Stimulated activated naive B cell treated with anti-CD40 and anti-IgM and Interleukin-4, amounts not matched to agents 10 μg/mL and 1 μg/mL and 100 μg/mL, for 72 hours (primary cell): ENCODE measurements around the gene XAGE1A.
"Not testable (repeated sequence)": the region's sequence is repeated elsewhere in the genome, so short reads cannot be mapped to it uniquely, and the experiment has no call there.

ENCODE experiments used
- ATAC-seq, 2 donors: fragments of 150-1000 bp; cut with Tn5 transposase; replicated peaks; 2 replicates each; pipeline ENCODE4 v1.10.0; 2021; ENCODE audit warnings: moderate library complexity in 1 of 2
- DNase-seq: peaks from one replicate; pipeline ENCODE4 v3.0.0; 2021
- H3K27ac Mint-ChIP-seq: one replicate; pipeline ENCODE4 v1.8.0; 2022; ENCODE audit warnings: mild to moderate bottlenecking, mixed read lengths
- H3K27me3 Mint-ChIP-seq, 2 donors: one replicate each; pipeline ENCODE4 v1.8.0; 2022; ENCODE audit warnings: mixed read lengths in 2 of 2
- H3K36me3 Mint-ChIP-seq, 2 donors: one replicate each; pipeline ENCODE4 v1.8.0; 2022; ENCODE audit warnings: mixed read lengths in 2 of 2, mild to moderate bottlenecking in 1 of 2
- H3K4me1 Mint-ChIP-seq, 2 donors: one replicate each; pipeline ENCODE4 v1.8.0; 2022; ENCODE audit warnings: mixed read lengths in 2 of 2, mild to moderate bottlenecking in 1 of 2
- H3K4me3 Mint-ChIP-seq, 2 donors: one replicate each; pipeline ENCODE4 v1.8.0; 2022; ENCODE audit warnings: mild to moderate bottlenecking in 2 of 2, mixed read lengths in 2 of 2, moderate library complexity in 1 of 2
- H3K9me3 Mint-ChIP-seq, 2 donors: one replicate each; pipeline ENCODE4 v1.8.0; 2022; ENCODE audit warnings: mixed read lengths in 2 of 2, mild to moderate bottlenecking in 1 of 2

Gene XAGE1A, protein sequence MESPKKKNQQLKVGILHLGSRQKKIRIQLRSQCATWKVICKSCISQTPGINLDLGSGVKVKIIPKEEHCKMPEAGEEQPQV

DNA sequence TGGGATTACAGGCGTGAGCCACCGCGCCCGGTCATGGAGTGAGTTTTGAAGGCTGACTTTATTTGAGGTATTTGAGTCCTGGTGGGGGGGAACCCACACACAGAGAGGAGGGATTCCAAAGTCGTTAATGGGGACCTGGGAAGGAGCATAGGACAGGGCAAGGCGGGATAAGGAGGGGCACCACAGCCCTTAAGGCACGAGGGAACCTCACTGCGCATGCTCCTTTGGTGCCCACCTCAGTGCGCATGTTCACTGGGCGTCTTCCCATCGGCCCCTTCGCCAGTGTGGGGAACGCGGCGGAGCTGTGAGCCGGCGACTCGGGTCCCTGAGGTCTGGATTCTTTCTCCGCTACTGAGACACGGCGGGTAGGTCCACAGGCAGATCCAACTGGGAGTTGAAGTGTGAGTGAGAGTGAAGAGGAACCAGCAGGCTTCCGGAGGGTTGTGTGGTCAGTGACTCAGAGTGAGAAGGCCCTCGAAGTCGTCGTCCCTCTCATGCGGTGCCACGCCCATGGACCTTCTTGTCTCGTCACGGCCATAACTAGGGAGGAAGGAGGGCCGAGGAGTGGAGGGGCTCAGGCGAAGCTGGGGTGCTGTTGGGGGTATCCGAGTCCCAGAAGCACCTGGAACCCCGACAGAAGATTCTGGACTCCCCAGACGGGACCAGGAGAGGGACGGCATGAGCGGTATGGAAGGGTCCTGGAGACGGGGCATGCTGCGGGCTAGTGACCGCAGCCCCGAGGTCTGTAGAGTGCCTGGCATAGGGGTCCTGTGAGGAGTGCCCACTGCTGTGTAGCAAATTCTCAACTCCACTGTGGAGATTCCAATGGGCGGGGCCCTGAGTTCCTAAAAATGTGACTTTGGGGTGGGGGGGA is at the start of gene XAGE1A:
XAGE1A (plus strand) TSS at position 264 of the 874 bp plus-strand sequence. CDS start 1,554 bp downstream, outside the sequence.
- H3K27ac Mint-ChIP-seq, H3K36me3 Mint-ChIP-seq, H3K4me3 Mint-ChIP-seq, DNase-seq, ATAC-seq, H3K9me3 Mint-ChIP-seq, H3K27me3 Mint-ChIP-seq, H3K4me1 Mint-ChIP-seq: not testable (repeated sequence)

- not testable (repeated sequence) for H3K9me3 Mint-ChIP-seq, DNase-seq, H3K27ac Mint-ChIP-seq, H3K4me3 Mint-ChIP-seq, H3K4me1 Mint-ChIP-seq, H3K36me3 Mint-ChIP-seq, ATAC-seq
- H3K27me3 Mint-ChIP-seq = peaks cover 0 to 17% of the 10 kb centered on the region in 2 donors
These were observed 43.6 kb upstream of the XAGE1A start for GRCh38 chrX:52452031-52452430.

DNA sequence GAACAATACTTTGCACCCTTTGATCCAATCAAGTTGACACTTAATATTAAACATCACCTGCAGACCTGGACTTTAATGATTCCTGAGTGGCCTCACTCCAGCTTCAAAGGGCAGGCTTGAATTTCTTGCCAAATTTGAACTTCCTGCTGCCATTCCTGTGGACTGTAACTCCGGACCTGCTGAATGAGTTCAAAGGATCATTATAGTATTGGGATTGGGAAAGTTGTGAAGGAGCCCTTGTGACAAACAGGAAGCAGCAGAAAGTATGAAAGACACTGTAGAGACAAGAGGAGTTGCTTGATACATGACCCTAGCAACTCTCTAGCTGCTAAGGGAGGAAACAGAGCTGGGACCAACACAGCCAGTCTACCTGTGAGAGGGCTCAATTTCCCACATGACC is 24.3 kb upstream of the XAGE1A start:
- not testable (repeated sequence) for H3K4me1 Mint-ChIP-seq, H3K36me3 Mint-ChIP-seq, DNase-seq, ATAC-seq, H3K9me3 Mint-ChIP-seq, H3K4me3 Mint-ChIP-seq, H3K27ac Mint-ChIP-seq
- peaks cover 4 to 18% of the 10 kb centered on the region in 2 donors for H3K27me3 Mint-ChIP-seq

- not testable (repeated sequence) for H3K27ac Mint-ChIP-seq, H3K4me1 Mint-ChIP-seq, ATAC-seq, H3K27me3 Mint-ChIP-seq, H3K36me3 Mint-ChIP-seq, H3K4me3 Mint-ChIP-seq, H3K9me3 Mint-ChIP-seq, DNase-seq
These were observed 788 bp downstream of the XAGE1A start for GRCh38 chrX:52496419-52496772.

DNA sequence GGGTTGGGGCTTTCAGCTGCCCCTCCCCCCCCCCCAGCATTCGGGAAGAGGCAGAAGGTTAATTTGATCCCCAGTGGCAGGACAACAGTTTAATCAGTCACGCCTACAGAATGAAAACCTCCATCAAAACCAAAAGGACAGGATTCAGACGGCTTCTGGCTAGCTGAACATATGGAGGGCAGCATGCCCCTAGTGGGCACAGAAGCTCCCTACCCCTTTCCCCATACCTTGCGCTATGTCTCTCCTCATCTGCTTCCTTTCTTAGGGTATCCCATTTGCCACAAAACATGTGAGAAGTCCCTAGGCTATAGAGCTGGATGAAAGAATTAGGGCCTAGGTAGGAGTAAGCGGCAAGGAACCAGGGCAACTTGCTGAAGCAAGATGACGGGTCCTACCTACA is 5.8 kb downstream of the XAGE1A start:
- H3K4me1 Mint-ChIP-seq, H3K36me3 Mint-ChIP-seq, H3K4me3 Mint-ChIP-seq, DNase-seq, H3K27ac Mint-ChIP-seq, H3K9me3 Mint-ChIP-seq, ATAC-seq, H3K27me3 Mint-ChIP-seq: not testable (repeated sequence)

- H3K36me3 Mint-ChIP-seq = no peaks in the 10 kb centered on the region
- peaks cover 6 to 21% of the 10 kb centered on the region in 2 donors for H3K27me3 Mint-ChIP-seq
- no peaks in the 10 kb centered on the region for H3K9me3 Mint-ChIP-seq
- H3K4me1 Mint-ChIP-seq = no peaks in the 10 kb centered on the region
- ATAC-seq (no peak), DNase-seq (no peak)
- no peak overlapping the region for H3K4me3 Mint-ChIP-seq
- no peak overlapping the region for H3K27ac Mint-ChIP-seq
These were observed 8.9 kb downstream of the XAGE1A start for GRCh38 chrX:52504551-52504950.

GRCh38 chrX:52507331-52507730 is 11.7 kb downstream of the XAGE1A start:
- Mint-ChIP-seq H3K36me3 (no peaks in the 10 kb centered on the region), H3K4me1 (no peaks in the 10 kb centered on the region), H3K9me3 (no peaks in the 10 kb centered on the region), H3K4me3 (no peak overlapping the region), H3K27me3 (peaks cover 12 to 26% of the 10 kb centered on the region in 2 donors), H3K27ac (no peak overlapping the region)
- DNase-seq = no peak
- no peak for ATAC-seq

DNA sequence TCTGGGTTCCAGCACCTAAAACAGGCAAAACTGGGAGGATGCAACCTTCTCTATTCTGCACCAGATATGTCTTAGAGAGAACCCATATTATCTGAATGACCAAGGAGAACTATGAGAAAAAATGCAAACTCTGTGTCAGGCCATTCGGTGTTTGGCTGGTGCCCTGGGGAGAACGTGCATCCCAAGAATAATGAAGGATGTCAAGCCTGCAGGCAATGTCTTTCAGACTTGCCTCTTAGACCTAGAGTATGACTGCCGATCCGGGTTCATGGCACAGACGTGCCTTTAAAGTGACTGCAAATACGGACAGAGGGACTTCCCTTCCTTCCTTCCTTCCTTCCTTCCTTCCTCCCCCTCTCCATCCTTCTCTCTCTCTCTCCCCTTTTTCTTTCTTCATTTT is 14.3 kb downstream of the XAGE1A start:
- Mint-ChIP-seq H3K4me3 (no peak overlapping the region), H3K36me3 (no peaks in the 10 kb centered on the region), H3K9me3 (no peaks in the 10 kb centered on the region), H3K4me1 (no peaks in the 10 kb centered on the region), H3K27me3 (peaks cover 12 to 23% of the 10 kb centered on the region in 2 donors), H3K27ac (no peak overlapping the region)
- ATAC-seq = no peak
- no peak for DNase-seq

- peaks cover 6 to 17% of the 10 kb centered on the region in 2 donors for H3K27me3 Mint-ChIP-seq
- not testable (repeated sequence) for H3K36me3 Mint-ChIP-seq, H3K4me1 Mint-ChIP-seq, DNase-seq, H3K27ac Mint-ChIP-seq, H3K4me3 Mint-ChIP-seq, ATAC-seq, H3K9me3 Mint-ChIP-seq
These were observed 15.5 kb downstream of the XAGE1A start for GRCh38 chrX:52511126-52511525.

- not testable (repeated sequence) for H3K27me3 Mint-ChIP-seq, H3K36me3 Mint-ChIP-seq, DNase-seq, H3K27ac Mint-ChIP-seq, ATAC-seq, H3K4me1 Mint-ChIP-seq, H3K9me3 Mint-ChIP-seq, H3K4me3 Mint-ChIP-seq
These were observed 20.7 kb downstream of the XAGE1A start for GRCh38 chrX:52516110-52516986.

- ATAC-seq, DNase-seq, H3K36me3 Mint-ChIP-seq, H3K27me3 Mint-ChIP-seq, H3K4me3 Mint-ChIP-seq, H3K27ac Mint-ChIP-seq, H3K9me3 Mint-ChIP-seq, H3K4me1 Mint-ChIP-seq: not testable (repeated sequence)
These were observed 21.3 kb downstream of the XAGE1A start, which contains the start of gene XAGE1B for GRCh38 chrX:52516987-52517325. XAGE1B (minus strand) TSS chrX:52517063; CDS start chrX:52515527, 1,536 bp downstream.

DNA sequence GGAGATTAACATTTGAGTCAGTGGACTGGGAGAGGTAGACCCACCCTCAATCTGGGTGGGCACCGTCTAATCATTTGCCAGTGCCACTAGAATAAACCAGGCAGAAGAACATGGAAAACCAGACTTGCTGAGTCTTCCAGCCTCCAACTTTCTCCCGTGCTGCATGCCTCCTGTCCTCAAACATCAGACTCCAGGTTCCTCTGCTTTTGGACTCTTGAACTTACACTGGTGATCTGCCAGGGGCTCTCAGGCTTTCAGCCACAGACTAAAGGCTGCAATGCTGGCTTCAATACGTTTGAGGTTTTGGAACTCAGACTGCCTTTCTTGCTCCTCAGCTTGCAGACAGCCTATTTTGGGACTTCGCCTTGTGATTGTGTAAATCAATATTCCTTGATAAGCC is 45.4 kb downstream of the XAGE1A start:
- H3K27me3 Mint-ChIP-seq, DNase-seq, H3K4me1 Mint-ChIP-seq, H3K27ac Mint-ChIP-seq, ATAC-seq, H3K9me3 Mint-ChIP-seq, H3K36me3 Mint-ChIP-seq, H3K4me3 Mint-ChIP-seq: not testable (repeated sequence)

DNA sequence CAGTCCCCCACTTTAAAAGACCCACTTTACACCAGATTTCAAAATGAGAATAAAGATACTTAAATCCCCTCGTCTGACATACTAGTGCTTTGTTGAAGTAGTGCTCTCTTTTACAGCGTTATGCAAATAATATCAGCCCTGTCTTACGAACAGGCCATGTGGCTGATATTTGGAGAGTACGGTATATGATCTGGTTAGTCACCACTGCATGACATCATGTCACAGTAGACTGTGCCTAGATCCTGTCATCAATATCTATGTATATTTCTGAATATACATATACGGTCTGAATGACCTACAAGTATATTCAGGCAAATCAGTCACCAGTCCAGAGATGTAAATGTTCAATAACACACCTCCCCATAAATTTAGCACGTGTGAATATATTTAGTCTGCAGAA is 46.7 kb downstream of the XAGE1A start:
- no peak for ATAC-seq
- no peak for DNase-seq
- Mint-ChIP-seq H3K9me3 (no peaks in the 10 kb centered on the region), H3K4me3 (no peak overlapping the region), H3K4me1 (no peaks in the 10 kb centered on the region), H3K36me3 (no peaks in the 10 kb centered on the region), H3K27me3 (peaks cover 6 to 9% of the 10 kb centered on the region in 2 donors), H3K27ac (no peak overlapping the region)

GRCh38 chrX:52544147-52544840 is 48.7 kb downstream of the XAGE1A start:
- no peak overlapping the region for H3K4me3 Mint-ChIP-seq
- no peaks in the 10 kb centered on the region for H3K9me3 Mint-ChIP-seq
- H3K27me3 Mint-ChIP-seq = peaks cover 6 to 9% of the 10 kb centered on the region in 2 donors

More at GRCh38 chrX:52544147-52544840, 48.7 kb downstream of the XAGE1A start:
- ATAC-seq (no peak), DNase-seq (no peak)
- Mint-ChIP-seq H3K27ac (no peak overlapping the region), H3K36me3 (no peaks in the 10 kb centered on the region), H3K4me1 (no peaks in the 10 kb centered on the region)
